Astrocyte of the spinal cord (primary cell): Measurements from ENCODE around the gene BANK1.

Source experiments
- DNase-seq: peaks from one replicate; pipeline ENCODE4 v3.0.0; 2011; ENCODE audit warnings: low read depth, low spot score
- H3K4me3 ChIP-seq: 2 replicates; pipeline ENCODE4 v1.5.1; 2011; ENCODE audit warnings: low read depth, mild to moderate bottlenecking, low read length, moderate library complexity
- CTCF ChIP-seq: IDR thresholded peaks from 2 replicates; pipeline ENCODE4 v1.5.1; 2012; ENCODE audit warnings: low read depth, mild to moderate bottlenecking, low read length, inconsistent platforms
- in situ Hi-C: cut with HindIII; loops from 2 replicates; pipeline ENCODE4 v1.10.0; 2017; ENCODE audit warnings: low sequenced_read_pairs

BANK1 gene

GRCh38 chr4:101938836-101939235 lies 148.3 kb downstream of the BANK1 start:
- DNase-seq, result no peak
- in situ Hi-C loops, result no loop called here
- H3K4me3 ChIP-seq, result no peak overlapping the region
- TF ChIP-seq CTCF, result no peak

- TF ChIP-seq CTCF, result no peak
- no peak overlapping the region for H3K4me3 ChIP-seq
- no peak for DNase-seq
- in situ Hi-C loops, result no loop called here
These were observed 151.4 kb downstream of the BANK1 start for GRCh38 chr4:101941816-101942358.

- H3K4me3 ChIP-seq, result no peak overlapping the region
- DNase-seq, result no peak
- TF ChIP-seq CTCF, result no peak
- in situ Hi-C loops, result no loop called here
These were observed 152.4 kb downstream of the BANK1 start for GRCh38 chr4:101942891-101943290.

- H3K4me3 ChIP-seq, result no peak overlapping the region
- in situ Hi-C loops, result no loop called here
- TF ChIP-seq CTCF, result no peak
- DNase-seq, result peak; percentile 73
These were observed 154.1 kb downstream of the BANK1 start for GRCh38 chr4:101944649-101945048.

- no peak overlapping the region for H3K4me3 ChIP-seq
- no peak for TF ChIP-seq CTCF
- in situ Hi-C loops, result no loop called here
- DNase-seq, result no peak
These were observed 157.5 kb downstream of the BANK1 start for GRCh38 chr4:101948055-101948454.

GRCh38 chr4:101948951-101949350 lies 158.4 kb downstream of the BANK1 start:
- no peak for DNase-seq
- in situ Hi-C loops, result no loop called here
- no peak for TF ChIP-seq CTCF
- no peak overlapping the region for H3K4me3 ChIP-seq
